KG1 (cell line): ENCODE measurements around the gene CRELD2.

ENCODE experiments used
- DNase-seq: peaks from one replicate; lab custom pipeline; 2025; lab: John Stamatoyannopoulos, UW

Gene CRELD2

GRCh38 chr22:49887702-49888101 is 30.7 kb upstream of the CRELD2 start:
- DNase-seq: no peak

DNA sequence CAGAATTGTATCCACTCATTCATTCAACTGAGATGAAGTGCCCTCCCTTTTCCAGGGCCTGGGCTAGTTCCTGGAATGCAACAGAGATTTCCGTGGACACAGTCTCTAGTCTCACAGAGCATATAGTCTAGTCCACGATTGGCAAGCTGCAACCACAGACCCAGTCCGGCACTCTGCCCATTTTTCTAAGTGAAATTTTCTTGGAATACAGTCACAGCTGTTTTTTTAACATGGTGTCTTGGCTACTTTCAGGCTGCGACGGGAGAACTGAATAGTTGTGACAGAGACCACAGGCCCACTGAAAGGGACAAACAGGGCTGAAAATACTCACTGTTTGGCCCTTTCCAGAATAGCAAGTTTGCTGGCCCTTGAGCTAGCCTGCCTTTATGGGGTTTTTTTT is 29.4 kb upstream of the CRELD2 start:
- no peak for DNase-seq

DNA sequence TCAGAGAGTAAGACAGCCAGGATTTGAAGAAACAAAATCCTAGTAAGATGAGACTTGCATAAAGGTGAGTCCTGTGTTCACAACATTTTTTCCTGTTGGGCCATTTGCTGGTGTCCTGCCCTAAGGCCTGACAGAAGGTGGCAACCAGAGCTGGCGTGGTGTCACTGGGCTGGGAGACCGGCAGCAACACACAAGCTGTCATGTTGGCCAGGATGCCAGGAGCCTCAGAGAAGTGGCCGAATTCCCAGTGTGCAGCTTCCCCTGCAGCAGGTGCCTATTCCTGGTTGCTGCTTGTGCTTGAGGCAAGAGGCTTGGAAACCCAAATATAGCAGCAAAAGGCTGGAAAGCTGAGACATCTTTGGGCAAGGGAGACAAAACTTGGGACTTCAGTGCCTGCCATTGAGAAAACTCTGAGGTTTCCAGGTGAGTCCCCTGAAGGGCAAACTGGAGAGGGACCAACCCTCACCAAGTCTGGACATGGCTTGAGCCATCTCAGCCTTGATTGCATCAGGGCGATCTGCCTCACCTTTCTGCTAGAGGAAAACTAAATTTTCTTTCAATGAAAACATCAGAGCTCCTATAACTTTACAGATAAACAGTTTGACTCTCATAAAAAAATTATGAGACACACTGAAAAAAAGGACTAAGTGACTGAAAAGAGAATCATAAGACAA is 26.1 kb upstream of the CRELD2 start:
- no peak for DNase-seq

GRCh38 chr22:49893025-49893424 is 25.4 kb upstream of the CRELD2 start:
- DNase-seq: no peak

- no peak for DNase-seq
These were observed 23.9 kb upstream of the CRELD2 start for GRCh38 chr22:49894322-49895054.

DNA sequence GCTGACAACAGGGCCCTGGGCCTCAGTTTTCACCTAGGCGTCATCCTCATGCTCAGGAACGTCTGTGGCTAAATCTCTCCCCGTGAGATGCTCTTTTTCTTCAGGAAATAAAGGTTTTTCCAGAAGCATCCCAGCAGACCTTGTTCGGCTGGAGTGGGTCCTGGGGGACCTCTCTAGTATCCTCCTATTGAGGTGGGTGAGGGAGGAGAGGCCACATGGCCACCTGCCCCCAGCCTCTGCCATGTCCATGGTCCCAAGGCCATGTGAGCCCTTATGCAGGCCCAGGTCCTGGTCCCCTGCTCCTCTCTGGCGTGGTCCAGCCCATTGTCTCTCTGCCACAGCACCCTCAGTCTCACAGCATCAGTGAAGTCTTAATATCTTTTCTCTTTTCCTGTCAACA is 22.2 kb upstream of the CRELD2 start:
- no peak for DNase-seq

DNA sequence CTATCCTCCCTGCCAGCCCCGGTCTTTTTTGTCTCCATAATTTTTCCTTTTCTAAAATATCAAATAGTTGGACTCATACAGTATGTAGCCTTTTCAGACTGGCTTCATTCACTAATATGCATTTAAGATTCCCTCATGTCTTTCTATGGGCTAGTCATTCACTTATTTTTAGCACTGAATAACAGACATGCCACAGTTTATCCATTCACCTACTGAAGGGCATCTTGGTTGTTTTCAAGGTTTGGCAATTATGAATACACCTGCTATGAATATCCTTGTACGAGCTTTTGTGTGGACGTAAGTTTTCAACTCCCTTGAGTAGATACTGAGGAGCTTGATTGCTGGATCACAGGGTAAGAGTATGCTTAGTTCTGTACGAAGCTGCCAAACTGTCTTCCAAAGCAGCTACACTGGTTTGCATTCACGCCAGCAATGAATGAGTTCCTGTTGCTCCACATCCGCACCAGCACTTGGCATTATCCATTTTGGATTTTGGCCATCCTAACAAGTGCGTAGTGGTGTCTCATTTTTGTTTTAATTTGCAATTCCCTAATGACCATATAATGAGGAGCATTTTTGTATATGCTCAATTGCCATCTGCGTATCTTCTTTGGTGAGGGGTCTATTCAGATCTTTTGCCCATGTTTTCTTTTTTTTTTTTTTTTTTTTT is 21.3 kb upstream of the CRELD2 start:
- no peak for DNase-seq

- no peak for DNase-seq
These were observed 18.9 kb upstream of the CRELD2 start for GRCh38 chr22:49899530-49899929.

DNA sequence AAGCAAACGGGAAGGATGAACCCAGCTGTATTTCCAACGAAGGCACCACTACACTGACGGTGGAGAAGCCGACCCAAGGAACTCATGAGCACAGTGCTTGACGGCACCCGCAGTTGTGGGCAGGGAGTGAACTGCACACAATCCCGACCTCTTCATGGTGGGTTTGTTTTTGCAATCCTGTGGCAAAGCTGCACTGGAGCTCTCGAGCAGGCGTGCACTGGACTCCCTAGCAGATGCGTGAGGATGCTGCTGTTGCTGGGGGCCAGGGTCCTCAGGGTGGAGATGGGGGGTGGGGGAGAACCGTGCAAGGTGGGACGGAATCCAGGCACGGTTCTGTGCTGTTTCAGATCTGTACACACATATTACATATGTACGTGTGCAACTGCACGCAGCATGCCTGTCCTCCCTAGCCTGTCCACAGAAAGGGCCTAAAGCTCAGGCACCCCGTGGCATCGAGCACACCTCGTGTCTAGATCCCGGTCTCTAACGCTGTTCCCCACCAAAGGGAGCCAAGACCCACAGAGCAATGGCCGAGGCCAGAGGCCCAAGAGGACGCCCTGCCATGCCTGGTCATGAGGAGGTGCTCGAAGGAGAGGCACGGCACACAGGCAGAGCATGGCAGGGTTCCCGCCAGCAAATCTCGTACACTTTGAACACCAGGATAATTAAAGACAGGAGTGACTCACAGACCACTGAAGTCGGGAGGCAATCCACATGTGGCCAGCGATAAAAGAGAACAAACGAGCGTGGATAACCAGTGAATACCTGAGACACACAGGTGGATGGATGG is 17.8 kb upstream of the CRELD2 start:
- no peak for DNase-seq

DNA sequence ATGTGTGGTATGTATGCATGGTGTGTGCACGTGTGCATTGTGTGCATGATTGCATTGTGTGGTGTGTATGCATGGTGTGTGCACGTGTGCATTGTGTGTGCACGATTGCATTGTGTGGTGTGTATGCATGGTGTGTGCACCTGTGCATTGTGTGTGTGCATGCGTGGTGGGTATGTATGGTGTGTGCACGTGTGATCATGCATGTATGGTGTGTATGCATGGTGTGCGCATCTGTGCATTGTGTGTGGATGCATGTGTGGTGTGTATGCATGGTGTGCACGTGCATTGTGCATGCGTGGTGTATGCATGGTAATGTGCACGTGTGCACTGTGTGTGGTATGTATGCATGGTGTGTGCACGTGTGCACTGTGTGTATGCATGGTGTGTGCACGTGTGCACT is 17.0 kb upstream of the CRELD2 start:
- DNase-seq: no peak

DNA sequence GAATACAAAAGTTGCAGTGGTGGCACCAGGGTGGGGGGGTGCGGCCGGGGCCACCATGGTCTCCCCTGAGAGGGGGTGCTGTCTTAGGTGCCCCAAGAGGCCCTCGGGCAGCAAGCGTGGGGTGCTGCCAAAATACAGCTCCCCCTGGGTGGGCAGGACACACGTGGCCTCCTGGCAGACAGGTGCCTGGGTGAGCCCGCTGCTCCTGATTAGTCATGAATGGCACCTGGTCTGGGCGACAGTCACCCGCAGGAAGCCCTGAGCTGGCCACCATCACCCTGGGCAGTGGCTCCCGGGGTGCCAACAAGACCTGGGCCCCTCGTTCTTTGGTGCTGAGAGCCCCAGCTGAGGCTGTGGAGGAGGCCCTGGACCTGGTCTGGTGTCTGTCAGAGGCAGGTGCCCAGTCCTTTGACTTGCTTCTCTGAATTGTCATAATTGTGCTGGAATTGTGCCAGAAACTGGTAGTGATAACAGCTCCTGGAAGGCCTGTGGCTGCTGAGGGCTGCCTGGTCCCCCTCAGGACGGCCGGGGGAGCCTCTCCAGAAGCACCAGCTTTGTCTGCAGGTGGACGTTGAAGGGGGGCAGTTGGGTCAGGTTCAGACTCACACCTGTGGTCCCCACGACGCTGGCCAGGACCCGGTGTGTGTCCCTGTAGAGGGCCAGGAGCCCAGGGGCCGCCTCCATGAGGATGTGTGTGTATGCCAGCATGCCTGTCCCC is 15.0 kb upstream of the CRELD2 start:
- DNase-seq: no peak

DNA sequence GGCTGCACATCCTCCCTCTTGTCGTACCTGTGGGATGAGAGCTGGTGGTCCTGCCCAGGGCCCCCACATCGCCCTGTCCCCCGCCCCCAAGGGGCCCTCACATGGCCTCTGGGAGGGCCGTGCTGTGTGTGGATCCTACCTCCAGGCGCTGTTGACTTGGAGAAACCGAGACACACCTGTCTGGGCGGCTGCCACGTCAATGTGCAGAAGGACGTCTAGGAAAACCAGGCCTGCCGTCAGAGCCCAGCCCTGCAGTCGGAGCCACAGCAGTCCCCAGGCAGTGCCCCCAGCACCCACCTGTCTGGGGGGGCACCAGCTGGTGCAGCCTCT is 14.4 kb upstream of the CRELD2 start:
- no peak for DNase-seq

GRCh38 chr22:49905465-49905864 is 13.0 kb upstream of the CRELD2 start:
- DNase-seq: no peak

GRCh38 chr22:49906071-49906798 is 12.2 kb upstream of the CRELD2 start:
- DNase-seq: no peak

DNA sequence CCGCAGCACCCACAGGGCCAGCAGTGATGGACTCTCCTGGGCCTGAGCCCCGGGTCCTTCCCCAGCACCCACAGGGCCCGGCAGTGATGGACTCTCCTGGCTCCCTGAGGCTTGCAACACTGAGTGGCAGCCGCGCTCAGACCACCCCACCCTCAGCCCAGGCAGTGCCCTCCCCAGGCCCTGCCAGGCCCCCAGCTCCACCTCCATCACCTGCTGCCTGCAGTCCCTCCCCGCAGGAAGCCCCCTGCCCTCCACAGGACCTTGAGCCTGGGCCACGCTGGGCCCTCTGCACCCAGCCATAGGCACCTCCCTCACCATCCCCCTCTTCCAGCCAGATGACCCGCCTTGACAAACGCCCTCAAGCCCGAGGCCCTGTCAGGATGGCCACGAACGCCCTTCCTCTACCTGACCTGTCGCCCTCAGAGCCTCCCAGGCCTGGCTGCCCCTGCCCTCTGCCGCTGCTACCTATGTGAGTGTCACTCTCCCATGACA is 11.6 kb upstream of the CRELD2 start:
- DNase-seq: no peak

DNA sequence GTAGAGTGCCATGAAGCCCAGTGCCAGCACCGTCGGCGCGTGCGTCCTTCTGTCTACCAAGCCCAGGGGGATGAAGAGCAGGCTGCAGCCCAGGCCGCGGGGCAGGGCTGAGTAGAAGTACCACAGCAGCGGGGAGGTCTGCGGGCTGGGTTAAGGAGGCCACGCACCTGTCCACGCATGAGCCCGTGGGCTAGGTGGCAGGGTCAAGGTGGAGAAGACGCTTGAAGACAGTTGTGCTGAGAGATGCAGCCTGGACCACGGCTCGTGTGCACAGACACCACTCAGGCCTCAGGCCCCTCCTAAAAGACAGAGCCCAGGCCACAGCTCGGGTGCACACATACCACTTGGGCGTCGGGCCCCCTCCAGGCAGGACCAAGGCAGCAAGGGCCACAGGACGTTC is 10.6 kb upstream of the CRELD2 start:
- DNase-seq: no peak

- no peak for DNase-seq
These were observed 8.8 kb upstream of the CRELD2 start for GRCh38 chr22:49909476-49910205.

GRCh38 chr22:49910229-49911155 is 7.9 kb upstream of the CRELD2 start:
- no peak for DNase-seq

GRCh38 chr22:49911881-49912625 is 6.4 kb upstream of the CRELD2 start:
- no peak for DNase-seq
